Posterior vena cava (tissue), 2 donors: Measurements from ENCODE around the gene GGT7. TPM values are rescaled to one million over a fixed set of nuclear protein-coding genes. Genes with fewer than 3 reads are reported as not detected.
A peak's percentile ranks its signal among the peaks of the same experiment; 100 is the strongest.

Source experiments
- DNase-seq: peaks from one replicate; pipeline ENCODE4 v3.0.0-alpha.2; 2020; ENCODE audit warnings: low spot score
- intact Hi-C, 2 donors: fragments of 100-400 bp; cut with DNase I; formaldehyde crosslinking; loops; one replicate each; pipeline versions ENCODE4 v1.14.1 to v1.14.2; 2022 to 2023
- total RNA-seq, 2 donors: library from RNA; stranded (reverse); fragmentation: NEBNext Ultra II Directional; extraction: Animal tissue kit (Norgen Biotek cat#: 25700); gene quantifications; one replicate each; pipeline ENCODE4 v1.2.1, GENCODE V29; 2021
- donor health status: DM: yes; HTN: yes; CAD: no.
- donor health status: DM: yes; HTN: yes; CAD: no.

Gene GGT7
- total RNA-seq, 2 donors from 2014 or later, result 11.1 to 11.8 TPM

GRCh38 chr20:34859826-34860545 lies 12.7 kb downstream of the GGT7 start:
- intact Hi-C loops, result no loop called here
- DNase-seq, result no peak

GRCh38 chr20:34859367-34859766 lies 13.3 kb downstream of the GGT7 start:
- no peak for DNase-seq
- intact Hi-C loops, result no loop called here

GRCh38 chr20:34852298-34852697 lies 20.4 kb downstream of the GGT7 start:
- DNase-seq, result no peak

GRCh38 chr20:34850969-34851368 lies 21.7 kb downstream of the GGT7 start:
- intact Hi-C loops, result no loop called here
- no peak for DNase-seq

More at GRCh38 chr20:34852298-34852697, 20.4 kb downstream of the GGT7 start:
- intact Hi-C loops, result no loop called here

- no peak for DNase-seq
- intact Hi-C loops, result no loop called here
Observed at GRCh38 chr20:34849778-34850177, 22.9 kb downstream of the GGT7 start.

- intact Hi-C loops, result no loop called here
- no peak for DNase-seq
Observed at GRCh38 chr20:34848597-34848996, 24.1 kb downstream of the GGT7 start.

- DNase-seq, result no peak
- intact Hi-C loops, result no loop called here
Observed at GRCh38 chr20:34843421-34843820, 29.2 kb downstream of the GGT7 start.

GRCh38 chr20:34842143-34842542 lies 30.5 kb downstream of the GGT7 start:
- intact Hi-C loops, result no loop called here
- DNase-seq, result no peak

GRCh38 chr20:34834459-34834893 lies 38.2 kb downstream of the GGT7 start:
- DNase-seq, result no peak
- intact Hi-C loops, result loop anchor here in 1 of 2 donors (10.0 kb wide), 1 partner anchor 380 kb away; no protein-coding TSS in a partner anchor

GRCh38 chr20:34831936-34832335 lies 40.7 kb downstream of the GGT7 start:
- intact Hi-C loops, result loop anchor here in 1 of 2 donors (10.0 kb wide), 1 partner anchor 383 kb away; no protein-coding TSS in a partner anchor

GRCh38 chr20:34829191-34829590 lies 43.5 kb downstream of the GGT7 start:
- intact Hi-C loops, result no loop called here
- DNase-seq, result no peak

More at GRCh38 chr20:34831936-34832335, 40.7 kb downstream of the GGT7 start:
- DNase-seq, result no peak

GRCh38 chr20:34825530-34826362 lies 46.9 kb downstream of the GGT7 start, which contains the start of gene NCOA6:
Gene NCOA6, minus strand, starts transcription at chr20:34825651. Its CDS starts 43,296 bp downstream, at chr20:34782355.
- DNase-seq, result peak; percentile 96
- intact Hi-C loops, result no loop called here

- intact Hi-C loops, result no loop called here
- DNase-seq, result peak; percentile 88
Observed at GRCh38 chr20:34824806-34825529, 47.7 kb downstream of the GGT7 start.

- intact Hi-C loops, result no loop called here
- no peak for DNase-seq
Observed at GRCh38 chr20:34824452-34824805, 48.2 kb downstream of the GGT7 start.

GRCh38 chr20:34824026-34824425 lies 48.6 kb downstream of the GGT7 start:
- DNase-seq, result no peak
- intact Hi-C loops, result no loop called here

GRCh38 chr20:34820805-34821578 lies 51.7 kb downstream of the GGT7 start:
- no peak for DNase-seq
- intact Hi-C loops, result no loop called here

- intact Hi-C loops, result no loop called here
- DNase-seq, result no peak
Observed at GRCh38 chr20:34817801-34818200, 54.9 kb downstream of the GGT7 start.

GRCh38 chr20:34817072-34817471 lies 55.6 kb downstream of the GGT7 start:
- intact Hi-C loops, result no loop called here
- DNase-seq, result no peak

- intact Hi-C loops, result no loop called here
Observed at GRCh38 chr20:34815636-34816035, 57.0 kb downstream of the GGT7 start.

More at GRCh38 chr20:34815636-34816035, 57.0 kb downstream of the GGT7 start:
- DNase-seq, result no peak
